Measurements from ENCODE around the gene PMM1.
A peak's percentile ranks its signal among the peaks of the same experiment; 100 is the strongest.
"Not testable (repeated sequence)": the region's sequence is repeated elsewhere in the genome, so short reads cannot be mapped to it uniquely, and the experiment has no call there.

Gene PMM1

GRCh38 chr22:41589391-41590241, at the start of gene PMM1:
Gene PMM1, minus strand, starts transcription at chr22:41589840. Its CDS starts 35 bp downstream, at chr22:41589805.
- peak; percentile 100 for DNase-seq (ENCODE audit: low read depth)

GRCh38 chr22:41638748-41639147, 49.1 kb upstream of the PMM1 start:
- no peak for DNase-seq (ENCODE audit: low read depth)

- DNase-seq (ENCODE audit: low read depth): no peak
Measured at GRCh38 chr22:41638124-41638523, 48.5 kb upstream of the PMM1 start.

- not testable (repeated sequence) for DNase-seq (ENCODE audit: low read depth)
Measured at GRCh38 chr22:41637623-41638022, 48.0 kb upstream of the PMM1 start.

- no peak for DNase-seq (ENCODE audit: low read depth)
Measured at GRCh38 chr22:41636467-41636866, 46.8 kb upstream of the PMM1 start.

- not testable (repeated sequence) for DNase-seq (ENCODE audit: low read depth)
Measured at GRCh38 chr22:41634610-41635009, 45.0 kb upstream of the PMM1 start.

GRCh38 chr22:41631615-41632014, 42.0 kb upstream of the PMM1 start:
- not testable (repeated sequence) for DNase-seq (ENCODE audit: low read depth)

- not testable (repeated sequence) for DNase-seq (ENCODE audit: low read depth)
Measured at GRCh38 chr22:41631115-41631514, 41.5 kb upstream of the PMM1 start.

GRCh38 chr22:41625577-41625976, 35.9 kb upstream of the PMM1 start:
- DNase-seq (ENCODE audit: low read depth): no peak

GRCh38 chr22:41621911-41622179, 32.2 kb upstream of the PMM1 start:
- no peak for DNase-seq (ENCODE audit: low read depth)

- peak; percentile 100 for DNase-seq (ENCODE audit: low read depth)
Measured at GRCh38 chr22:41621099-41621910, 31.7 kb upstream of the PMM1 start, which contains the start of gene XRCC6. Gene XRCC6, plus strand, starts transcription at chr22:41621295. Its CDS starts 710 bp downstream, at chr22:41622005.

- no peak for DNase-seq (ENCODE audit: low read depth)
Measured at GRCh38 chr22:41620589-41621098, 31.0 kb upstream of the PMM1 start, which contains the start of gene DESI1. Gene DESI1, minus strand, starts transcription at chr22:41621043. Its CDS starts 204 bp downstream, at chr22:41620839.

- no peak for DNase-seq (ENCODE audit: low read depth)
Measured at GRCh38 chr22:41619979-41620588, 30.4 kb upstream of the PMM1 start.

- DNase-seq (ENCODE audit: low read depth): no peak
Measured at GRCh38 chr22:41613456-41613855, 23.8 kb upstream of the PMM1 start.

- no peak for DNase-seq (ENCODE audit: low read depth)
Measured at GRCh38 chr22:41612603-41613306, 23.1 kb upstream of the PMM1 start.

- DNase-seq (ENCODE audit: low read depth): no peak
Measured at GRCh38 chr22:41608386-41608785, 18.7 kb upstream of the PMM1 start.

GRCh38 chr22:41603873-41604332, 14.3 kb upstream of the PMM1 start:
- DNase-seq (ENCODE audit: low read depth): no peak

- DNase-seq (ENCODE audit: low read depth): no peak
Measured at GRCh38 chr22:41600976-41601375, 11.3 kb upstream of the PMM1 start.

GRCh38 chr22:41598891-41599635, 9.4 kb upstream of the PMM1 start:
- no peak for DNase-seq (ENCODE audit: low read depth)

- DNase-seq (ENCODE audit: low read depth): no peak
Measured at GRCh38 chr22:41598081-41598480, 8.4 kb upstream of the PMM1 start.

GRCh38 chr22:41597635-41597953, 8.0 kb upstream of the PMM1 start:
- no peak for DNase-seq (ENCODE audit: low read depth)
